Tibial nerve (tissue), 4 donors: ENCODE data around the gene SCAND1. TPM values are rescaled to one million over a fixed set of nuclear protein-coding genes. Genes with fewer than 3 reads are reported as not detected.

Experiments
- DNase-seq, 2 donors: peaks; one replicate each; pipeline ENCODE4 v3.0.0-alpha.2; 2019; ENCODE audit warnings: low spot score in 2 of 2
- H3K27ac ChIP-seq, 4 donors: fragments of 200-600 bp; sonication (generic) in 3 of 4; one replicate each; pipeline ENCODE4 v1.5.1; 2017 to 2019; ENCODE audit warnings: mild to moderate bottlenecking in 1 of 4
- H3K27me3 ChIP-seq, 2 donors: fragments of 200-600 bp; sonication (generic) in 1 of 2; one replicate each; pipeline versions ENCODE4 v1.5.1 to v1.6.0; 2017 to 2019
- H3K36me3 ChIP-seq, 3 donors: fragments of 200-600 bp; sonication (generic); one replicate each; pipeline ENCODE4 v1.5.1; 2018 to 2019
- H3K4me1 ChIP-seq, 4 donors: fragments of 200-600 bp; sonication (generic) in 3 of 4; one replicate each; pipeline ENCODE4 v1.5.1; 2017 to 2019
- H3K4me3 ChIP-seq, 4 donors: fragments of 200-600 bp; sonication (generic) in 3 of 4; one replicate each; pipeline ENCODE4 v1.5.1; 2017 to 2019; ENCODE audit warnings: mild to moderate bottlenecking in 1 of 4, moderate library complexity in 1 of 4
- H3K9me3 ChIP-seq, 4 donors: fragments of 200-600 bp; sonication (generic) in 3 of 4; one replicate each; pipeline ENCODE4 v1.5.1; 2017 to 2019
- EP300 ChIP-seq, 2 donors: sonication (generic); formaldehyde crosslinking; IDR thresholded peaks; one replicate each; pipeline ENCODE4 v1.6.1; 2017; ENCODE audit warnings: antibody characterized with exemption in 2 of 2, mild to moderate bottlenecking in 1 of 2
- POLR2A ChIP-seq, 2 donors: fragments of 450-650 bp; IDR thresholded peaks; one replicate each; pipeline ENCODE4 v1.6.1; 2017; ENCODE audit warnings: antibody characterized with exemption in 2 of 2, mild to moderate bottlenecking in 2 of 2, moderate library complexity in 2 of 2
- WGBS, 2 donors: methylation state at CpG; one replicate each; pipeline ENCODE4 v1.1.5; 2018; 5-methylcytosine and 5-hydroxymethylcytosine counted together
- total RNA-seq, 4 donors: library from RNA; depleted of rRNA; stranded (reverse); fragments of >200 nt; gene quantifications; one replicate each; pipeline ENCODE4 v1.1.0, GENCODE V29; 2016
- TF ChIP-seq, protein P1 (sequence below), 5 experiments: fragments of 200-600 bp in 3 of 5; fragments of 450-650 bp in 2 of 5; sonication (generic) in 3 of 5; IDR thresholded peaks; one replicate each; pipeline ENCODE4 v1.5.1; 2016 to 2019; ENCODE audit warnings: antibody characterized with exemption in 5 of 5, mild to moderate bottlenecking in 3 of 5, moderate library complexity in 2 of 5

SCAND1 gene
- total RNA-seq, 4 donors from 2014 or later, result 120 to 224 (median 151) TPM

DNA sequence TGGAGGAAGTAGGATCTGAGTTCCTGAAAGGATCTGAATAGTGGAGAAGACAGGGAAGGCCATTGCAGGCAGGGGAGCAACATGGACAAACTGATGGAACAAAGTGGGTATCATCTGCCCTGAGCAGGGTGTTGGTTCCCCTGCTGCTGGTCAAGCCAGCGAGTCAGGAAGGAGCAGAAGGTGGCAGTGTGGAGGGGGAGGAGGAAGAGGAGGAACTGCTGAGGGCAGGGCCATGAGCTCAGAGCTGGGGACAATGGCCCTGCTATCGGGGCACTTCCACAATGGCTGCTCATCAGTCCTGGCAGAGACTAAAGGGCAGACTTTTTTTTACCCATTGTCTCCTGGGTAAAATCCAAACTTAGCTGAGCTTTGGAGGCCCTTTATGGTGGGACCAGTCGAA lies 27.7 kb upstream of the SCAND1 start:
- Histone ChIP-seq H3K4me1 (no peaks in the 10 kb centered on the region), H3K27ac (no peak overlapping the region), H3K27me3 (no peaks in the 10 kb centered on the region), H3K36me3 (no peaks in the 10 kb centered on the region), H3K9me3 (no peaks in the 10 kb centered on the region), H3K4me3 (no peak overlapping the region)
- DNase-seq, result no peak
- TF ChIP-seq, protein P1, sequence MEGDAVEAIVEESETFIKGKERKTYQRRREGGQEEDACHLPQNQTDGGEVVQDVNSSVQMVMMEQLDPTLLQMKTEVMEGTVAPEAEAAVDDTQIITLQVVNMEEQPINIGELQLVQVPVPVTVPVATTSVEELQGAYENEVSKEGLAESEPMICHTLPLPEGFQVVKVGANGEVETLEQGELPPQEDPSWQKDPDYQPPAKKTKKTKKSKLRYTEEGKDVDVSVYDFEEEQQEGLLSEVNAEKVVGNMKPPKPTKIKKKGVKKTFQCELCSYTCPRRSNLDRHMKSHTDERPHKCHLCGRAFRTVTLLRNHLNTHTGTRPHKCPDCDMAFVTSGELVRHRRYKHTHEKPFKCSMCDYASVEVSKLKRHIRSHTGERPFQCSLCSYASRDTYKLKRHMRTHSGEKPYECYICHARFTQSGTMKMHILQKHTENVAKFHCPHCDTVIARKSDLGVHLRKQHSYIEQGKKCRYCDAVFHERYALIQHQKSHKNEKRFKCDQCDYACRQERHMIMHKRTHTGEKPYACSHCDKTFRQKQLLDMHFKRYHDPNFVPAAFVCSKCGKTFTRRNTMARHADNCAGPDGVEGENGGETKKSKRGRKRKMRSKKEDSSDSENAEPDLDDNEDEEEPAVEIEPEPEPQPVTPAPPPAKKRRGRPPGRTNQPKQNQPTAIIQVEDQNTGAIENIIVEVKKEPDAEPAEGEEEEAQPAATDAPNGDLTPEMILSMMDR (IDR thresholded peaks at IDR 0.05), result no peak
- TF ChIP-seq EP300 (IDR thresholded peaks at IDR 0.05) (no peak), POLR2A (IDR thresholded peaks at IDR 0.05) (no peak)
- WGBS, 2 donors, result 46 to 55% methylated on average over 3 of the region's 3 CpGs

DNA sequence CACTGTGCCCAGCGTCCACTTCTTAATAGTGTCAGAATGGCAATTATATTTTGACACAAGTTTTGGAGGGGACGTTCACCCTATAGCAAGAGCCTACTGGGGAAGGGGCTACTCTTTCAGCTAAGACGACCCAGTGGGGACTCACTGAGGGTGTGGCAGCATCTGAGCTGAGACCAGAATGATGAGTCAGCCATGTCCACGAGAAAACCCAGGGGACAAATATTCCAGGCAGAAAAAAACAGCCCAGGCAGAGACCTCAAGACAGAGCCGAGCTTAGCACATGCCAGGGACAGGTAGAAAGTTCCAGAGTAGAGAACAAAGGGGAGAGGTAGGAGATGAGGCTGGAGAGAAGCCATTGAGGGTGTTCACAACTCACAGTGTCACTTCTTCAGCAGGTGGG lies 25.2 kb upstream of the SCAND1 start:
- Histone ChIP-seq H3K27ac (no peak overlapping the region), H3K4me3 (no peak overlapping the region), H3K36me3 (no peaks in the 10 kb centered on the region), H3K27me3 (no peaks in the 10 kb centered on the region), H3K4me1 (no peaks in the 10 kb centered on the region), H3K9me3 (no peaks in the 10 kb centered on the region)
- DNase-seq, result no peak
- WGBS, 2 donors, result 59 to 63% methylated on average over 5 of the region's 5 CpGs
- TF ChIP-seq, protein P1 (IDR thresholded peaks at IDR 0.05), result no peak
- TF ChIP-seq POLR2A (IDR thresholded peaks at IDR 0.05) (no peak), EP300 (IDR thresholded peaks at IDR 0.05) (no peak)

DNA sequence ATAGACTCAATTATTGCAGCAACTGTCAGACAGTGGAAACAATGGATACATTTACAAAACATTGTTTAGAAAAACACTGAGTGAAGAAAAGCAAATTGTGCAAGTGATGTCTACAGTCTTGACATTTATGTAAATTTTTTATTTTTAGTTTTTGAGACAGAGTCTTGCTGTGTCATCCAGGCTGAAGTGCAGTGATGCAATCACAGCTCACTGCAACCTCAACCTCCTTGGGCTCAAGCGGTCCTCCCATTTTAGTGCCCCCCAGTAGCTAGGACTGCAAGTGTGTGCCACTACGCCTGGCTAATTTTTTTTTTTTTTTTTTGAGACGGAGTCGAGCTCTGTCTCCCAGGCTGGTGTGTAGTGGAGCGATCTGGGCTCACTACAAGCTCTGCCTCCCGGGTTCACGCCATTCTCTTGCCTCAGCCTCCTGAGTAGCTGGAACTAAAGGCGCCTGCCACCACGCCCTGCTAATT lies 23.8 kb upstream of the SCAND1 start:
- no peak for DNase-seq
- Histone ChIP-seq H3K27me3 (no peaks in the 10 kb centered on the region), H3K4me3 (no peak overlapping the region), H3K4me1 (no peaks in the 10 kb centered on the region), H3K36me3 (no peaks in the 10 kb centered on the region), H3K9me3 (no peaks in the 10 kb centered on the region), H3K27ac (no peak overlapping the region)
- TF ChIP-seq EP300 (IDR thresholded peaks at IDR 0.05), result no peak
- 78 to 80% methylated on average over 9 of the region's 9 CpGs for WGBS, 2 donors

DNA sequence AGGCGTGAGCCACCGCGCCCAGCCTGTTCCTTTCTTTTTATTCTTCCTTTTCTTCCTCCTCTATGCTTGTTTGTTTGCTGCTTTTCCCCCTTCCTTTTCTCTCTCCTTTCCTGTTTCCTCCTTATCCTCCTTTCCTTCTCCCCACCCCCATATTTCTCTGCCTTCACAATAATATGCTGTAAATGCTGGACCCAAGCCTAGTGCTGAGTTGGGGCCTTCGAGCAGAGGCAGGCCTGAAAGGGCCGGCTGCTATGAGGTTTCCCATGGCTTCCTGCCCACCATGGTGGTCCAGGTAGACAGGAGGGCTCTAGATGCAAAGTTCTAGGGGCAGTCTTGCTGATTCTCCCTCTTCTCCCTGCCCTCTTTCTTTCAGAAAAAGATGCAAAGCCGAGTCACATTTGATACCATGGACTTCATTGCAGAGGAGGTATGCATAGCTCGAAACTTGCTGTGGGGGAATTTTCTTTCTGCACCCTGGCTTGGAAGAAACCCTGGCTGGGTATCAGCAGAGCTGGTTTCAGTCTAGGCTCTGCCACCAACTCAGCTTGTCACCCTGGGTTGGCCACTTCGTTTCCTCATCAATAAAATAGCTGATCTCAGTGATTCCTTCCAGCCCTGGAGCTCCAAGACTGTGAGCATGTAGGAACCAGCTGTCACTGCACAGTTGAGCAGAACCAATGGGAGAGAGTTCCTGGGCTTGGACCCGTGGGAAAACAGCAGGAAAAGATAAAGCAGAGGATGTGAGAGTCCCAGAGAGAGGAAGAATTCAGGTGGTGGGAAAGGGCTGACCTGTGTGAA lies 21.5 kb upstream of the SCAND1 start:
- no peak for DNase-seq
- TF ChIP-seq, protein P1 (IDR thresholded peaks at IDR 0.05), result no peak
- TF ChIP-seq EP300 (IDR thresholded peaks at IDR 0.05), result no peak
- no peak for TF ChIP-seq POLR2A (IDR thresholded peaks at IDR 0.05)
- 65 to 69% methylated on average over 9 of the region's 9 CpGs for WGBS, 2 donors
- Histone ChIP-seq H3K4me3 (no peak overlapping the region), H3K9me3 (no peaks in the 10 kb centered on the region), H3K27me3 (no peaks in the 10 kb centered on the region), H3K4me1 (no peaks in the 10 kb centered on the region), H3K27ac (no peak overlapping the region), H3K36me3 (no peaks in the 10 kb centered on the region)

DNA sequence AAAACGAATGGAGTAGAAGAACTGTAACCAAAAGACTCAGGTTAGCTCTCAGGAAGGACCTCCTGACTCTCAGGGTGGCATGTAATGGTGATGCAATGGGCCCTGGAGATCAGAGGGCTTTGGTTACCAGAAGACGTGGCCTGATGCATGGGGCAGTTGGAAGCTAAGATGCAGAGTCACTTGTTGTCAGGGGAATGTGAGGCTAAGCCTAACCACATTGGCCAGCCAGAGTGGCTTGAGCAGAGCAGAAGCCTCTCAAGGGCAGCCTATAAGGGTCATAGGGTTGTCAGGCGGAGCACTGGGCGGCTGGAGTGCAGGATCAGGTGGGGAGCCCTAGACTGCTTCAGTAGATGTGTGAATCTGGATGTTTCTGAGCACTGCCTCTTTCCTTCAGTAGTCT lies 20.0 kb upstream of the SCAND1 start:
- Histone ChIP-seq H3K9me3 (no peaks in the 10 kb centered on the region), H3K4me3 (no peak overlapping the region), H3K27me3 (no peaks in the 10 kb centered on the region), H3K4me1 (no peaks in the 10 kb centered on the region), H3K27ac (no peak overlapping the region), H3K36me3 (no peaks in the 10 kb centered on the region)
- DNase-seq, result no peak
- TF ChIP-seq EP300 (IDR thresholded peaks at IDR 0.05) (no peak), POLR2A (IDR thresholded peaks at IDR 0.05) (no peak)
- TF ChIP-seq, protein P1 (IDR thresholded peaks at IDR 0.05), result no peak
- 77 to 79% methylated on average over 4 of the region's 4 CpGs for WGBS, 2 donors
